Measurements from ENCODE around the gene LYST.
A peak's percentile ranks its signal among the peaks of the same experiment; 100 is the strongest.

Gene LYST

GRCh38 chr1:235784950-235785349 is 81.8 kb downstream of the LYST start:
- no peaks in the 10 kb centered on the region for H3K36me3 ChIP-seq (ENCODE audit: insufficient read depth, low read length)
- H3K4me3 ChIP-seq = no peak overlapping the region
- no peak overlapping the region for H3K9ac ChIP-seq (ENCODE audit: insufficient read length)
- TF ChIP-seq POLR2AphosphoS5 (IDR thresholded peaks at IDR 0.05; ENCODE audit: borderline replicate concordance, low read depth, low read length) (no peak), EZH2 (IDR thresholded peaks at IDR 0.05) (no peak), FOXP2 (optimal IDR thresholded peaks at IDR 0.05; ENCODE audit: control extremely low read depth, extremely low read length, insufficient read depth) (no peak)
- H3K9me3 ChIP-seq (ENCODE audit: low read depth, low read length) = no peaks in the 10 kb centered on the region
- H3K27ac ChIP-seq = no peak overlapping the region
- DNase-seq (ENCODE audit: low read depth, low spot score) = no peak

- Histone ChIP-seq H3K36me3 (ENCODE audit: insufficient read depth, low read length) (no peaks in the 10 kb centered on the region), H3K9me3 (ENCODE audit: low read depth, low read length) (no peaks in the 10 kb centered on the region), H3K9ac (ENCODE audit: insufficient read length) (no peak overlapping the region), H3K4me3 (no peak overlapping the region), H3K27ac (no peak overlapping the region)
- TF ChIP-seq FOXP2 (optimal IDR thresholded peaks at IDR 0.05; ENCODE audit: control extremely low read depth, extremely low read length, insufficient read depth) (no peak), POLR2AphosphoS5 (IDR thresholded peaks at IDR 0.05; ENCODE audit: borderline replicate concordance, low read depth, low read length) (no peak), EZH2 (IDR thresholded peaks at IDR 0.05) (no peak)
- peak; percentile 28 for DNase-seq (ENCODE audit: low read depth, low spot score)
Measured at GRCh38 chr1:235783148-235783776, 83.4 kb downstream of the LYST start.

GRCh38 chr1:235782601-235783000 is 84.1 kb downstream of the LYST start:
- TF ChIP-seq EZH2 (IDR thresholded peaks at IDR 0.05) (no peak), FOXP2 (optimal IDR thresholded peaks at IDR 0.05; ENCODE audit: control extremely low read depth, extremely low read length, insufficient read depth) (no peak), POLR2AphosphoS5 (IDR thresholded peaks at IDR 0.05; ENCODE audit: borderline replicate concordance, low read depth, low read length) (no peak)
- H3K4me3 ChIP-seq = no peak overlapping the region
- H3K36me3 ChIP-seq (ENCODE audit: insufficient read depth, low read length) = no peaks in the 10 kb centered on the region
- no peak overlapping the region for H3K9ac ChIP-seq (ENCODE audit: insufficient read length)
- no peak for DNase-seq (ENCODE audit: low read depth, low spot score)
- no peak overlapping the region for H3K27ac ChIP-seq
- no peaks in the 10 kb centered on the region for H3K9me3 ChIP-seq (ENCODE audit: low read depth, low read length)

- H3K27ac ChIP-seq = no peak overlapping the region
- no peak overlapping the region for H3K4me3 ChIP-seq
- DNase-seq (ENCODE audit: low read depth, low spot score) = no peak
- TF ChIP-seq POLR2AphosphoS5 (IDR thresholded peaks at IDR 0.05; ENCODE audit: borderline replicate concordance, low read depth, low read length) = no peak
- TF ChIP-seq FOXP2 (optimal IDR thresholded peaks at IDR 0.05; ENCODE audit: control extremely low read depth, extremely low read length, insufficient read depth) = no peak
- TF ChIP-seq EZH2 (IDR thresholded peaks at IDR 0.05) = no peak
- H3K36me3 ChIP-seq (ENCODE audit: insufficient read depth, low read length) = no peaks in the 10 kb centered on the region
- H3K9ac ChIP-seq (ENCODE audit: insufficient read length) = no peak overlapping the region
- no peaks in the 10 kb centered on the region for H3K9me3 ChIP-seq (ENCODE audit: low read depth, low read length)
Measured at GRCh38 chr1:235781807-235782206, 84.9 kb downstream of the LYST start.

GRCh38 chr1:235779770-235780169 is 86.9 kb downstream of the LYST start:
- H3K27ac ChIP-seq = no peak overlapping the region
- DNase-seq (ENCODE audit: low read depth, low spot score) = no peak
- H3K36me3 ChIP-seq (ENCODE audit: insufficient read depth, low read length) = no peaks in the 10 kb centered on the region
- H3K9ac ChIP-seq (ENCODE audit: insufficient read length) = no peak overlapping the region
- H3K4me3 ChIP-seq = no peak overlapping the region
- H3K9me3 ChIP-seq (ENCODE audit: low read depth, low read length) = no peaks in the 10 kb centered on the region
- TF ChIP-seq POLR2AphosphoS5 (IDR thresholded peaks at IDR 0.05; ENCODE audit: borderline replicate concordance, low read depth, low read length) (no peak), EZH2 (IDR thresholded peaks at IDR 0.05) (no peak), FOXP2 (optimal IDR thresholded peaks at IDR 0.05; ENCODE audit: control extremely low read depth, extremely low read length, insufficient read depth) (no peak)

GRCh38 chr1:235776396-235776795 is 90.3 kb downstream of the LYST start:
- H3K9me3 ChIP-seq (ENCODE audit: low read depth, low read length) = no peaks in the 10 kb centered on the region
- DNase-seq (ENCODE audit: low read depth, low spot score) = no peak
- TF ChIP-seq POLR2AphosphoS5 (IDR thresholded peaks at IDR 0.05; ENCODE audit: borderline replicate concordance, low read depth, low read length) = no peak
- no peak for TF ChIP-seq EZH2 (IDR thresholded peaks at IDR 0.05)
- TF ChIP-seq FOXP2 (optimal IDR thresholded peaks at IDR 0.05; ENCODE audit: control extremely low read depth, extremely low read length, insufficient read depth) = no peak
- H3K36me3 ChIP-seq (ENCODE audit: insufficient read depth, low read length) = no peaks in the 10 kb centered on the region
- no peak overlapping the region for H3K27ac ChIP-seq
- no peak overlapping the region for H3K4me3 ChIP-seq
- no peak overlapping the region for H3K9ac ChIP-seq (ENCODE audit: insufficient read length)

GRCh38 chr1:235775246-235775860 is 91.4 kb downstream of the LYST start:
- no peak overlapping the region for H3K4me3 ChIP-seq
- H3K9ac ChIP-seq (ENCODE audit: insufficient read length) = no peak overlapping the region
- no peak overlapping the region for H3K27ac ChIP-seq
- no peaks in the 10 kb centered on the region for H3K36me3 ChIP-seq (ENCODE audit: insufficient read depth, low read length)
- no peak for DNase-seq (ENCODE audit: low read depth, low spot score)
- H3K9me3 ChIP-seq (ENCODE audit: low read depth, low read length) = no peaks in the 10 kb centered on the region
- TF ChIP-seq EZH2 (IDR thresholded peaks at IDR 0.05) (no peak), FOXP2 (optimal IDR thresholded peaks at IDR 0.05; ENCODE audit: control extremely low read depth, extremely low read length, insufficient read depth) (no peak), POLR2AphosphoS5 (IDR thresholded peaks at IDR 0.05; ENCODE audit: borderline replicate concordance, low read depth, low read length) (no peak)

GRCh38 chr1:235767795-235768194 is 98.9 kb downstream of the LYST start:
- no peak overlapping the region for H3K9ac ChIP-seq (ENCODE audit: insufficient read length)
- no peaks in the 10 kb centered on the region for H3K36me3 ChIP-seq (ENCODE audit: insufficient read depth, low read length)
- no peaks in the 10 kb centered on the region for H3K9me3 ChIP-seq (ENCODE audit: low read depth, low read length)
- no peak for DNase-seq (ENCODE audit: low read depth, low spot score)
- H3K4me3 ChIP-seq = no peak overlapping the region
- no peak for TF ChIP-seq FOXP2 (optimal IDR thresholded peaks at IDR 0.05; ENCODE audit: control extremely low read depth, extremely low read length, insufficient read depth)
- TF ChIP-seq EZH2 (IDR thresholded peaks at IDR 0.05) = no peak
- no peak for TF ChIP-seq POLR2AphosphoS5 (IDR thresholded peaks at IDR 0.05; ENCODE audit: borderline replicate concordance, low read depth, low read length)
- H3K27ac ChIP-seq = no peak overlapping the region

Data from SK-N-MC (cell line).